ENCODE measurements around the gene CSMD2. TPM values are rescaled to one million over a fixed set of nuclear protein-coding genes. Genes with fewer than 3 reads are reported as not detected.

CSMD2 gene
- total RNA-seq, 2 experiments from 2014 or later: not detected

DNA sequence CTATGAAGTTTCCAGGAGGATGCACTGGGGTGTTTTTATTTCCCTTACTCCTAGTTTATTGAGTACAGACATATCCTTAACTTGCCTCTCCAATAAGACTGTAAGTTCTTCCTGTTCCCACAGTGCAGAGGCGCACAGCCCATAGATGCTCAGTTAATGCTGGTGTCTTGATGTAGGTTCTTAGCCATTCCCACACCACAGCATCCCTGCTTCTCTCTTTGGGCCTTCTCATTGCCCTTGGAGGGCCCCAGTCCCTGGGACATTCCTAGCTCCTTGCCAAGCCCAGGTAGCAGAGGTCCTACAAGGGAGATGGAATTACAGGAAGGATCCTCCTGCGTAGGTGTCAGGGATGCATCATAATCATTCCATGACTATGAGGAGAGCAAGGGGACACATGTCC, 362.8 kb downstream of the CSMD2 start:
- peaks cover 18% of the 10 kb centered on the region for H3K27me3 Mint-ChIP-seq

DNA sequence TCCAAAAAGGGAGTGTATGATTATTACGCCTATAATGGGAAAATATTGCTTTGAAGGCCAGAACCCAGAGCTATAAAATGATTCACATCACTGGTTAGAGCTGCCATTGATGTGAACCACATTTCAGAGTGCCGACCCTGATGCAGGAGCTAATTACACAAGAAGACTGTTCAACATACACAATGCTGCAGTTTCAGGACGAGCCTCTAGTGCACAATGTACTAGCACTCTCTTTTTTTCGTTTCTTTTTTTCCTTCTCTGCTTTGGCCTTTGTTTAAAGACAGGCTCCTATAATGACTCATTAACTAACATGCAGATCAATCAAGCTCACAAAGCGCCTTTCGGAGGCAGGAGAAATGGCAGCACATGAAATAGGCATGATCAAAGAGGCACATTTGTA, 367.2 kb downstream of the CSMD2 start:
- ATAC-seq (ENCODE audit: poor library complexity) (no peak), DNase-seq (no peak)
- Mint-ChIP-seq H3K4me3 (no peak overlapping the region), H3K36me3 (ENCODE audit: low read depth) (no peaks in the 10 kb centered on the region), H3K9me3 (peaks cover 12% of the 10 kb centered on the region), H3K27ac (no peak overlapping the region), H3K27me3 (peaks cover 26% of the 10 kb centered on the region), H3K4me1 (ENCODE audit: low read depth) (no peaks in the 10 kb centered on the region)
- ChIA-PET CTCF (no interaction called here), POLR2A (no interaction called here)
- intact Hi-C loops (cut with DNase I, micrococcal nuclease): no loop called here
- Histone ChIP-seq H3K4me3 (ENCODE audit: low read length) (no peak overlapping the region), H3K9me3 (ENCODE audit: control insufficient read depth in 1 of 2, insufficient read depth in 1 of 2, low read length in 2 of 2) (peaks cover 12 to 28% of the 10 kb centered on the region in 2 experiments), H3K4me1 (ENCODE audit: insufficient read depth, low read length) (no peaks in the 10 kb centered on the region), H3K27ac (ENCODE audit: low read depth in 1 of 2, low read length in 2 of 2) (no peak overlapping the region), H3K27me3 (ENCODE audit: control insufficient read depth in 1 of 2, insufficient read depth in 2 of 2, low read length in 2 of 2) (peaks cover 4 to 6% of the 10 kb centered on the region in 2 experiments), H3K36me3 (ENCODE audit: insufficient read depth, low read length) (no peaks in the 10 kb centered on the region)
- TF ChIP-seq, protein P1, sequence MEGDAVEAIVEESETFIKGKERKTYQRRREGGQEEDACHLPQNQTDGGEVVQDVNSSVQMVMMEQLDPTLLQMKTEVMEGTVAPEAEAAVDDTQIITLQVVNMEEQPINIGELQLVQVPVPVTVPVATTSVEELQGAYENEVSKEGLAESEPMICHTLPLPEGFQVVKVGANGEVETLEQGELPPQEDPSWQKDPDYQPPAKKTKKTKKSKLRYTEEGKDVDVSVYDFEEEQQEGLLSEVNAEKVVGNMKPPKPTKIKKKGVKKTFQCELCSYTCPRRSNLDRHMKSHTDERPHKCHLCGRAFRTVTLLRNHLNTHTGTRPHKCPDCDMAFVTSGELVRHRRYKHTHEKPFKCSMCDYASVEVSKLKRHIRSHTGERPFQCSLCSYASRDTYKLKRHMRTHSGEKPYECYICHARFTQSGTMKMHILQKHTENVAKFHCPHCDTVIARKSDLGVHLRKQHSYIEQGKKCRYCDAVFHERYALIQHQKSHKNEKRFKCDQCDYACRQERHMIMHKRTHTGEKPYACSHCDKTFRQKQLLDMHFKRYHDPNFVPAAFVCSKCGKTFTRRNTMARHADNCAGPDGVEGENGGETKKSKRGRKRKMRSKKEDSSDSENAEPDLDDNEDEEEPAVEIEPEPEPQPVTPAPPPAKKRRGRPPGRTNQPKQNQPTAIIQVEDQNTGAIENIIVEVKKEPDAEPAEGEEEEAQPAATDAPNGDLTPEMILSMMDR (IDR thresholded peaks at IDR 0.05): no peak

More for the DNA sequence above, 362.8 kb downstream of the CSMD2 start:
- Mint-ChIP-seq H3K4me3 (no peak overlapping the region), H3K27ac (no peak overlapping the region), H3K4me1 (ENCODE audit: low read depth) (no peaks in the 10 kb centered on the region), H3K9me3 (peaks cover 11% of the 10 kb centered on the region), H3K36me3 (ENCODE audit: low read depth) (no peaks in the 10 kb centered on the region)
- ChIA-PET CTCF (no interaction called here), POLR2A (no interaction called here)
- Histone ChIP-seq H3K9me3 (ENCODE audit: control insufficient read depth in 1 of 2, insufficient read depth in 1 of 2, low read length in 2 of 2) (peaks cover 2 to 20% of the 10 kb centered on the region in 2 experiments), H3K4me1 (ENCODE audit: insufficient read depth, low read length) (no peaks in the 10 kb centered on the region), H3K4me3 (ENCODE audit: low read length) (no peak overlapping the region), H3K36me3 (ENCODE audit: insufficient read depth, low read length) (no peaks in the 10 kb centered on the region), H3K27ac (ENCODE audit: low read depth in 1 of 2, low read length in 2 of 2) (no peak overlapping the region), H3K27me3 (ENCODE audit: control insufficient read depth in 1 of 2, insufficient read depth in 2 of 2, low read length in 2 of 2) (peaks cover 0 to 11% of the 10 kb centered on the region in 2 experiments)
- ATAC-seq (ENCODE audit: poor library complexity) (no peak), DNase-seq (no peak)
- TF ChIP-seq, protein P1 (IDR thresholded peaks at IDR 0.05): no peak
- intact Hi-C loops (cut with DNase I, micrococcal nuclease): no loop called here

DNA sequence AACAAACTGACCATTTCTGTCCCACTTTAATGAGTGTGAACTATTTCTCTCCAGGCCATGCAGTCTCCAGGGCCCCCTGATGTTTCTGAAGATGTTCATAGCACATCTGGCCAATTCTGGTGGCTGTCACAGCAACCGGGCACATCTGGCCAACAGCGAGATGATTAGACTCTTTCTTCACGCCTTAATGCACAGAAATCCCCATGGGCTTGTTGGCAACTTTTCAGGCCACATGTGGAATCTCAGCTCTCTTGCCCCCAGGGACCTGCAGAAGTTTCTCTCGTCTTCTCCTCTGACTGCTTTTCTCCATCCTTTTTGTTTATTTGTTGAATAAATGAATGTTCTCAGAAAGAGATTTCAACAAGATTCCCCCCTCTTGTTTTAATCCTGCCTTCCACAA, 372.4 kb downstream of the CSMD2 start:
- Mint-ChIP-seq H3K36me3 (ENCODE audit: low read depth) (no peaks in the 10 kb centered on the region), H3K27me3 (peaks cover 20% of the 10 kb centered on the region), H3K27ac (no peak overlapping the region), H3K4me3 (no peak overlapping the region), H3K9me3 (peaks cover 8% of the 10 kb centered on the region), H3K4me1 (ENCODE audit: low read depth) (no peaks in the 10 kb centered on the region)
- H3K27me3 ChIP-seq (ENCODE audit: control insufficient read depth in 1 of 2, insufficient read depth in 2 of 2, low read length in 2 of 2): peaks cover 3 to 4% of the 10 kb centered on the region in 2 experiments
- intact Hi-C loops (cut with DNase I, micrococcal nuclease): no loop called here
- H3K27ac ChIP-seq (ENCODE audit: low read depth in 1 of 2, low read length in 2 of 2): no peak overlapping the region
- TF ChIP-seq, protein P1 (IDR thresholded peaks at IDR 0.05): no peak
- no peaks in the 10 kb centered on the region for H3K36me3 ChIP-seq (ENCODE audit: insufficient read depth, low read length)
- H3K9me3 ChIP-seq (ENCODE audit: control insufficient read depth in 1 of 2, insufficient read depth in 1 of 2, low read length in 2 of 2): peaks cover 12% of the 10 kb centered on the region in 2 experiments
- ChIA-PET CTCF (no interaction called here), POLR2A (no interaction called here)
- H3K4me3 ChIP-seq (ENCODE audit: low read length): no peak overlapping the region
- ATAC-seq (ENCODE audit: poor library complexity): no peak
- no peaks in the 10 kb centered on the region for H3K4me1 ChIP-seq (ENCODE audit: insufficient read depth, low read length)
- no peak for DNase-seq

Measured in CD4-positive, alpha-beta T cell (primary cell).